Suprapubic skin (tissue), 3 donors: Measurements from ENCODE around the gene NBPF9.
"Not testable (repeated sequence)": the region's sequence is repeated elsewhere in the genome, so short reads cannot be mapped to it uniquely, and the experiment has no call there.

ENCODE experiments used
- EP300 ChIP-seq: sonication (generic); formaldehyde crosslinking; IDR thresholded peaks from one replicate; pipeline ENCODE4 v1.6.1; 2017; ENCODE audit warnings: antibody characterized with exemption
- POLR2A ChIP-seq, 2 donors: fragments of 450-650 bp; IDR thresholded peaks; one replicate each; pipeline ENCODE4 v1.6.1; 2017; ENCODE audit warnings: antibody characterized with exemption in 2 of 2, mild to moderate bottlenecking in 2 of 2, moderate library complexity in 2 of 2
- TF ChIP-seq, protein P1 (sequence below), 2 donors: fragments of 200-600 bp in 1 of 2; fragments of 450-650 bp in 1 of 2; sonication (generic) in 1 of 2; IDR thresholded peaks; one replicate each; pipeline ENCODE4 v1.5.1; 2016 to 2019; ENCODE audit warnings: antibody characterized with exemption in 2 of 2, mild to moderate bottlenecking in 1 of 2, moderate library complexity in 1 of 2

DNA sequence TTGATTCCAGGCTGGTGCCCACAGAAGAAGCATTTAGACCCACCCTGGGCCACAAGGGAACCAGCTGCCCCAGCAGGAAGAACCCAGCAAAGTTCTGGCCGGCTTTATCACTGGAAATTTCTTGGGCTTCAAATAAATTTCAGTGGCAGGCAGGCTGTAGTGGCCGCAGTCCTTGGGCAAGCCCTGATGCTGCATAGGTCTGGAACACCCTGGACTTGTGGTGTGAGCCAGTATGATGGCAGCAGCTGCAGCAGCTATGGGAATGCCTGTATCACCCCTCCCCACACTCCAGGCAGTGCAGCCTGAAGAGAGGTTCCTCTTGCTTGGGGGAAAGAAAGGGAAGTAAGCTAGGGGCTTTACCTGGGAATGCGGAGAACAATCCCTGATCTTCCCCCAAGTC, 69.4 kb downstream of the NBPF9 start:
- TF ChIP-seq, protein P1, sequence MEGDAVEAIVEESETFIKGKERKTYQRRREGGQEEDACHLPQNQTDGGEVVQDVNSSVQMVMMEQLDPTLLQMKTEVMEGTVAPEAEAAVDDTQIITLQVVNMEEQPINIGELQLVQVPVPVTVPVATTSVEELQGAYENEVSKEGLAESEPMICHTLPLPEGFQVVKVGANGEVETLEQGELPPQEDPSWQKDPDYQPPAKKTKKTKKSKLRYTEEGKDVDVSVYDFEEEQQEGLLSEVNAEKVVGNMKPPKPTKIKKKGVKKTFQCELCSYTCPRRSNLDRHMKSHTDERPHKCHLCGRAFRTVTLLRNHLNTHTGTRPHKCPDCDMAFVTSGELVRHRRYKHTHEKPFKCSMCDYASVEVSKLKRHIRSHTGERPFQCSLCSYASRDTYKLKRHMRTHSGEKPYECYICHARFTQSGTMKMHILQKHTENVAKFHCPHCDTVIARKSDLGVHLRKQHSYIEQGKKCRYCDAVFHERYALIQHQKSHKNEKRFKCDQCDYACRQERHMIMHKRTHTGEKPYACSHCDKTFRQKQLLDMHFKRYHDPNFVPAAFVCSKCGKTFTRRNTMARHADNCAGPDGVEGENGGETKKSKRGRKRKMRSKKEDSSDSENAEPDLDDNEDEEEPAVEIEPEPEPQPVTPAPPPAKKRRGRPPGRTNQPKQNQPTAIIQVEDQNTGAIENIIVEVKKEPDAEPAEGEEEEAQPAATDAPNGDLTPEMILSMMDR (IDR thresholded peaks at IDR 0.05), result not testable (repeated sequence)
- TF ChIP-seq POLR2A (IDR thresholded peaks at IDR 0.05); EP300: not testable (repeated sequence)
